A549 treated with AZD2906 at 1 μM for 4 hours (cell line): Measurements from ENCODE around the gene SLCO3A1. TPM values are rescaled to one million over a fixed set of nuclear protein-coding genes. Genes with fewer than 3 reads are reported as not detected.

Experiments used
- total RNA-seq: library from RNA; stranded (reverse); fragments of 200-300 nt; extraction: Qiagen RNA extraction; gene quantifications from 5 replicates; pipeline ENCODE4 v1.2.3, GENCODE V29; 2022

Gene SLCO3A1
- 19.0 to 23.1 TPM (median 20.6 TPM) in 5 replicates for total RNA-seq

DNA sequence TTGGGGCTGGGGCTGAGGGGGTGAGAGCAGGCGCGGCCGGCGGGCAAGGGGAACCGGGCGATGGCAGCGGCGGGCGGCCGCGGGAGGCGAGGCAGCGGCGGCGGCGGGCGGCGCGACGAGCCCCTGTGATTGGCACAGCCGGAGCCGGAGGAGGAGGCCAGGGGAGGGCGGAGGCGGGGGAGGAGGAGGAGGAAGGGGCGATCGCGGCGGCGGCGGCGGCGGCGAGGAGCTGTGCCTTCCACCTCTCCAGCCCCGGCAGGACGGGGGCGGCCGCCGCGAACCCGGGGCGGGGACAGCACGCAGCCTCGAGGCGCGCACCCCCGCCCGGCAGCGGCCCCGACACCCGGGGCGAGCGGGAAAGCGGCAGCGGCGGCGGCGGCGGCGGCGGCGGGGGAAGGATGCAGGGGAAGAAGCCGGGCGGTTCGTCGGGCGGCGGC is at the start of gene SLCO3A1:
Gene SLCO3A1 (plus strand): TSS at position 198 of the 437 bp plus-strand sequence.

